ENCODE measurements around the gene DBH. TPM values are rescaled to one million over a fixed set of nuclear protein-coding genes. Genes with fewer than 3 reads are reported as not detected.

Gene DBH
- total and polyA plus RNA-seq, 2 of the 13 experiments (the other 11 are each of a cell fraction or from before 2014, with no cell fraction given), result not detected

- ChIA-PET POLR2A (interaction anchor here (0.9 kb wide), 1 partner anchor 61 kb away, joined by 4 read pairs; no protein-coding TSS in a partner anchor), CTCF (ENCODE audit: low intra/inter-chr PET ratio, low total read pairs) (no interaction called here)
- Histone ChIP-seq H3K4me1 (ENCODE audit: insufficient read depth, low read length) (peaks cover 32% of the 10 kb centered on the region), H3K4me2 (ENCODE audit: low read depth, low read length) (no peak overlapping the region), H3K9ac (ENCODE audit: insufficient read depth, low read depth, low read length) (no peak overlapping the region), H3K79me2 (ENCODE audit: insufficient read depth, low read length) (no peaks in the 10 kb centered on the region), H3K27ac (ENCODE audit: extremely low read length, insufficient read depth, low read length) (no peak overlapping the region), H2AFZ (ENCODE audit: low read length) (no peak overlapping the region), H3K9me3 (ENCODE audit: low read length) (no peaks in the 10 kb centered on the region), H3K27me3 (ENCODE audit: control insufficient read depth in 1 of 2, insufficient read depth in 2 of 2, low read length in 2 of 2) (peaks cover 9 to 43% of the 10 kb centered on the region in 2 experiments; a peak in 4 of 5 replicates), H3K4me3 (replicated peaks in 1 of 3; ENCODE audit: insufficient read depth in 1 of 3, low read depth in 2 of 3, low read length in 3 of 3) (no peak overlapping the region), H4K20me1 (ENCODE audit: insufficient read depth, low read length) (no peaks in the 10 kb centered on the region), H3K36me3 (replicated peaks in 1 of 2; ENCODE audit: control insufficient read depth in 1 of 2, insufficient read depth in 2 of 2, low read length in 2 of 2) (no peaks in the 10 kb centered on the region)
- no peak for ATAC-seq
- in situ Hi-C loops (cut with HindIII; ENCODE audit: extremely low pct_ligation_motif_present, low pct_unique_long_range_greater_than_20kb) (no loop called here), intact Hi-C loops (cut with micrococcal nuclease; ENCODE audit: unreplicated experiment) (no loop called here)
- no peak for DNase-seq (ENCODE audit: low spot score)
- no TSS peak for BruUV-seq (replicated peaks)
- 30% methylated on average over 3 of the region's 9 CpGs for WGBS (ENCODE audit: low lambda C conversion rate)
- no peak for FAIRE-seq
- TF ChIP-seq ZNF652 (CRISPR knock-in tag; IDR thresholded peaks at IDR 0.05; ENCODE audit: borderline replicate concordance, low read depth) (no peak), ZNF446 (CRISPR knock-in tag; IDR thresholded peaks at IDR 0.05) (no peak), IRF1 (CRISPR knock-in tag; IDR thresholded peaks at IDR 0.05; ENCODE audit: low read depth) (no peak), DNMT1 (CRISPR knock-in tag; IDR thresholded peaks at IDR 0.05) (no peak), ZNF546 (CRISPR knock-in tag; conservative IDR thresholded peaks at IDR 0.05) (no peak), AKAP8 (CRISPR knock-in tag; IDR thresholded peaks at IDR 0.05) (no peak), SOX13 (IDR thresholded peaks at IDR 0.05) (no peak), SOX13 (CRISPR knock-in tag; conservative IDR thresholded peaks at IDR 0.05 in 1 of 2, IDR thresholded peaks at IDR 0.05 in 1 of 2) (no peak), ZNF687 (CRISPR knock-in tag; IDR thresholded peaks at IDR 0.05) (no peak), MXI1 (IDR thresholded peaks at IDR 0.05; ENCODE audit: borderline replicate concordance, low read depth, low read length) (no peak), YEATS2 (CRISPR knock-in tag; IDR thresholded peaks at IDR 0.05; ENCODE audit: borderline replicate concordance) (no peak), MNT (IDR thresholded peaks at IDR 0.05) (no peak), ZNF10 (CRISPR knock-in tag; IDR thresholded peaks at IDR 0.05; ENCODE audit: borderline replicate concordance, low read depth) (no peak), ZFP36 (IDR thresholded peaks at IDR 0.05; ENCODE audit: borderline replicate concordance, low read depth, low read length, partially characterized antibody) (no peak), ZNF75D (CRISPR knock-in tag; IDR thresholded peaks at IDR 0.05; ENCODE audit: borderline replicate concordance) (no peak), MLX (CRISPR knock-in tag; IDR thresholded peaks at IDR 0.05) (no peak), ADNP (CRISPR knock-in tag; IDR thresholded peaks at IDR 0.05) (no peak), MTF2 (CRISPR knock-in tag; IDR thresholded peaks at IDR 0.05; ENCODE audit: borderline replicate concordance) (no peak), XRCC5 (optimal IDR thresholded peaks at IDR 0.05; ENCODE audit: low read length) (no peak), KDM4B (CRISPR knock-in tag; IDR thresholded peaks at IDR 0.05) (no peak)
These were observed 17.5 kb downstream of the DBH start for GRCh38 chr9:133653638-133654037.

Measured in HepG2 (cell line).